Activated T-cell treated with anti-CD3 and anti-CD28 coated beads, Interleukin-2, amount 50 U/mL, for 4 hours (primary cell): ENCODE measurements around the gene SLC5A1. TPM values are rescaled to one million over a fixed set of nuclear protein-coding genes. Genes with fewer than 3 reads are reported as not detected.
"Not testable (repeated sequence)": the region's sequence is repeated elsewhere in the genome, so short reads cannot be mapped to it uniquely, and the experiment has no call there.

ENCODE experiments used
- ATAC-seq, 2 donors: fragments of 200-7000 bp; cut with Tn5 transposase; one replicate each; pipeline ENCODE4 v1.10.0; 2021
- DNase-seq: peaks from one replicate; pipeline ENCODE4 v3.0.0-alpha.2; 2020
- H3K27me3 Mint-ChIP-seq: one replicate; pipeline ENCODE4 v1.8.0; 2021; ENCODE audit warnings: low read depth, mixed read lengths
- H3K36me3 Mint-ChIP-seq: one replicate; pipeline ENCODE4 v1.8.0; 2022; ENCODE audit warnings: mixed read lengths; ENCODE audit not compliant: insufficient read depth
- H3K4me1 Mint-ChIP-seq: one replicate; pipeline ENCODE4 v1.8.0; 2021; ENCODE audit warnings: low read depth, mixed read lengths
- H3K4me3 Mint-ChIP-seq: one replicate; pipeline ENCODE4 v1.8.0; 2021; ENCODE audit warnings: mild to moderate bottlenecking, moderate library complexity, mixed read lengths
- H3K9me3 Mint-ChIP-seq: one replicate; pipeline ENCODE4 v1.8.0; 2021; ENCODE audit warnings: mixed read lengths
- total RNA-seq, 3 donors: library from RNA; stranded (reverse); gene quantifications; one replicate each; pipeline ENCODE4 v1.2.1, GENCODE V29; 2021

The SLC5A1 gene
- total RNA-seq, 3 donors from 2014 or later: not detected

- not testable (repeated sequence) for H3K4me3 Mint-ChIP-seq, H3K27me3 Mint-ChIP-seq, H3K36me3 Mint-ChIP-seq, ATAC-seq, H3K9me3 Mint-ChIP-seq, DNase-seq, H3K4me1 Mint-ChIP-seq
Measured at GRCh38 chr22:32160411-32160810, 117.3 kb downstream of the SLC5A1 start.

Other genes starting within 250 kb of the SLC5A1 start
- gene YWHAH, start 98.7 kb upstream of the SLC5A1 start, total RNA-seq: 10 to 100 TPM; 63.0 to 88.6 (median 78.1) TPM
- gene C22orf42, start 116.0 kb downstream of the SLC5A1 start, total RNA-seq: not detected
- gene RFPL2, start 161.8 kb downstream of the SLC5A1 start, total RNA-seq: not detected
- not detected for gene SLC5A4, start 212.1 kb downstream of the SLC5A1 start, total RNA-seq